CMK (cell line): Measurements from ENCODE around the gene ELAPOR2.
"Not testable (repeated sequence)": the region's sequence is repeated elsewhere in the genome, so short reads cannot be mapped to it uniquely, and the experiment has no call there.

Source experiments
- DNase-seq: peaks from one replicate; pipeline ENCODE4 v3.0.0-alpha.2; 2010; ENCODE audit warnings: low read depth

ELAPOR2 gene, protein sequence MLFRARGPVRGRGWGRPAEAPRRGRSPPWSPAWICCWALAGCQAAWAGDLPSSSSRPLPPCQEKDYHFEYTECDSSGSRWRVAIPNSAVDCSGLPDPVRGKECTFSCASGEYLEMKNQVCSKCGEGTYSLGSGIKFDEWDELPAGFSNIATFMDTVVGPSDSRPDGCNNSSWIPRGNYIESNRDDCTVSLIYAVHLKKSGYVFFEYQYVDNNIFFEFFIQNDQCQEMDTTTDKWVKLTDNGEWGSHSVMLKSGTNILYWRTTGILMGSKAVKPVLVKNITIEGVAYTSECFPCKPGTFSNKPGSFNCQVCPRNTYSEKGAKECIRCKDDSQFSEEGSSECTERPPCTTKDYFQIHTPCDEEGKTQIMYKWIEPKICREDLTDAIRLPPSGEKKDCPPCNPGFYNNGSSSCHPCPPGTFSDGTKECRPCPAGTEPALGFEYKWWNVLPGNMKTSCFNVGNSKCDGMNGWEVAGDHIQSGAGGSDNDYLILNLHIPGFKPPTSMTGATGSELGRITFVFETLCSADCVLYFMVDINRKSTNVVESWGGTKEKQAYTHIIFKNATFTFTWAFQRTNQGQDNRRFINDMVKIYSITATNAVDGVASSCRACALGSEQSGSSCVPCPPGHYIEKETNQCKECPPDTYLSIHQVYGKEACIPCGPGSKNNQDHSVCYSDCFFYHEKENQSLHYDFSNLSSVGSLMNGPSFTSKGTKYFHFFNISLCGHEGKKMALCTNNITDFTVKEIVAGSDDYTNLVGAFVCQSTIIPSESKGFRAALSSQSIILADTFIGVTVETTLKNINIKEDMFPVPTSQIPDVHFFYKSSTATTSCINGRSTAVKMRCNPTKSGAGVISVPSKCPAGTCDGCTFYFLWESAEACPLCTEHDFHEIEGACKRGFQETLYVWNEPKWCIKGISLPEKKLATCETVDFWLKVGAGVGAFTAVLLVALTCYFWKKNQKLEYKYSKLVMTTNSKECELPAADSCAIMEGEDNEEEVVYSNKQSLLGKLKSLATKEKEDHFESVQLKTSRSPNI

DNA sequence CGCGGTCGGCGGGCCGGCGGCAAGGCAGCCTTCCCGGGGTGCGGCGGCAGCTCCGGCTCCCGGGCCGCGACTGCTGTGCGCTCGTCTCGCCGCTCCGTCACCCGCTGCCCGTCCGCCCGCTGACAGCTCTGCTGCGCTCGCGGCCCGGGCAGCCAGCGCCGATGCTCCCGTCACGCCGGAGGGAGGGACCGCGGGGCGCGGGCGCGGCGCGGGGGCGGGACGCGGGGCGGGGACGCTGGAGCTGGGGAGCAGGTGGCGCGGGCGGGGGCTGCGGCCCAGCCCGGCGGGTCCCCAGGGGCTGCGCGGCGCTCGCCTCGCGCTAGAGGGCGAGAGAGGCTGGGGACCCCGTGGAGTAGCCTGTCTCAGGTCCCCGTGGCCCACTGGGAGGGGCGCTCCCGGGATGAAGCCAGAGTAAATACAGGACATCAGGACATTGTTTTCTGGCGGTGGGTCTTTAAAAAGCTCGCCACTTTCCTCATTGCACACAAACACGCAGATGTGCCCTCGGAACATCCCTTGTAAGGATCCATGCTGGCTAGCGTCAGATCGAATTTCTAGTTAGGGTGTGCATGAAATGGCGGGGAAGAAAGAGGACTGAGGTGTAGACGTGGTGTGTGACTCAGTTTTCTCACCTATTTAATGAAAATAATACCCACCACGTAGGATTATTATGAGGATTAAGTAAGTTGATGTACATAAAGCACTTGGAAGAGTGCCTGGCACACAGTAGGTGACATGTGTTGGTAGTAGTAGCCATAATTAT, at the start of gene ELAPOR2:
TSS of gene ELAPOR2 (minus strand) at position 130 of the 763 bp plus-strand sequence. CDS start 141 bp downstream, outside the sequence.
- DNase-seq = peak; percentile 27

DNA sequence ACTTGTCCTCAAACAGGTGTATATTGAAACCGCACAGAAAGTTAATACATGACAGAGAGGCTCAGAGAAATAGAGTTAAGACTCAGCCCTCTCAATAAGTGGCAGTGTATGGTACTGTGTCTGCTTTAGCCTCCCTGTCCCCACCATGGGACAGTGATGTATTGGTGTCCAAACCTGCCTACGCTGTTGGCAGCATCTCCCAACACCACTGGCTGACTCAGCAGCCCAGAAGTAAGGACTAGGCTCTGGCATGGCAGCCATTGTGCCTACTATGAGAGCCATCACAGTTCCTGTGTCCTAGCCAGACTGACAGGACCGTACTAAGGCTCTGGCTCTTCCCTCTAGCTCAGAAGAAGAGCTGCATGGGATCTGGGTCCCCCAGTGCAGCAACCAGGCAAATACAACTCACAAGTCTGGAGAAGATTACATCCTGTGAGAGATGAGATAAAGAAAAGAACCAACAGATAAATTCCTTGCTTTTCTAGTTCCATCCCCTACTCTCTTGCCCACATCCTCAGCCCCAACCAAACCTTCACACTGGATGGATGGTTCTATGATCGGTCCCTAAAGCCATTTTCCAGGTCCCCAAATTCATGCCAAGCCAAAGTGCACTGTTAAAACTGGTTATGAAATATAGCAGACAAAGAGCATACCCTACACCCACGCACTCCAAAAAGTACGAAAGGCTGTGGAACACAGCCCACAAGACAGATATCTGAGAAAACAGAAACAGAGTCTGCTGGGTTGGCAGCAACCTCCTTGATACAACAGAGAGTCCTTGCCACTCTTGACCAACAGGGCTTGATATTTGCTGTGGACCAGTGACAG, 48.7 kb upstream of the ELAPOR2 start:
- DNase-seq = no peak

DNA sequence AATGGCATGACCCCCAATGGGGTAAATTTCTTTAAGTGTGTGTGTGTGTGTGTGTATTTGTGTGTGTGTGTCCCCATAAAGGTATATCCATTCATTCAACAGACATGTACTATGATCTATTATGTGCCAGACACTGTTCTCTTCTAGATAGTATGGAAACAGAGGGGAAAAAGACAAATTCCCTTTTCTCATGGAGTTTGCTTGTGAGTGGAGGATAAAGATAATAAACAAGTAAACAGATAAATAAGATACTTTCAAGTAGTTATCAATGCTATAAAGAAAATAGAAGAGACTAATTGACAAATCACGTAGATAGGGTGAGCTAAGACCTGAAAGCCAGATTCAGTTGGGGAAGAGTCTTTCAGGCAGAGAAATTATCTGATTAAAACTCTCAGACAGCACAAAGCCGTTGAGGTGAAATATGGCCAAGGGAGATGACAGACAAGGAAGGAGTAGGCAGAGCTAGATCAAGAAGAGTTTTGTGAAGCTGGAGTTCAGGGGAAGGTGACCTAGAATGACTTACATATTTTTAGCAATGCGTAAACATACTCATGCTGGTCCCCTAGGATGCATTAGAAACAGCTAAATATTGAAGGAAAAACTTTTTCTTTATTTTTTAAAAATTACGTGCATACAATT, 47.6 kb upstream of the ELAPOR2 start:
- no peak for DNase-seq

DNA sequence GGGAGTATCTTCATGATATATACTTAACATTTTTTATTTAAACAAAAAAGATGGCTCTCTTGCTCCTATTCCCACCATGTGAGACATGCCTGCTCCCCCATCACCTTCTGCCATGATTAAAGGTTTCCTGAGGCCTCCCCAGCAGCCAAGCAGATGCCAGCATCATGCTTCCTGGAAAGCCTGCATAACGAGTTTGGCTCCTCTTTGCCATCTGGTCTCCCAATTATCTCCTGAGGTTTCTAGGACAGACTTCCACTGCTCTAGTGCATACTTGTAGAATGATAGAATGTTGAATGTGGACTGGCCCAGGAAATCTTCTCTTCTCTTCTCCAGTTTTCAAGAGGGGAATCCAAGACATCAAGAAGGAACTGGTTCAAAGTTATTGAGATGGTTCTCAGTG, 45.9 kb upstream of the ELAPOR2 start:
- DNase-seq = no peak

DNA sequence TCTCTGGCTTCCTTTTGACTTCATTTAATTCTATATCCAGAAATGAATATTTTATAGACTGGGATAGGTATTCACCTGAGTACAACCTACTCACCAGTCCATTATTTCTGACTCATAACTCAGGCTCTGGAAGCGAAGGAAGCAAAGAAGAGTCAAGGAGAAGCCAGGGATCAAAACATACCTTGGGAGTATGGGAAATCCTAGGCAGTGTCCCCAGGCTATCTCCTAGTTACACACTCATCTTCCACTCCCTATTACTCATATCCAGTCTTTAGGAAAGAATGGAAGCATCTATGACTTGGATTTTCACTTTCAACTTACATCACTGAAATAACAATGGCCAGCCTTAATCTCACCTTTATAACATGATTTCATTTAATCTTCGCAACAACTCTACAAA, 40.9 kb upstream of the ELAPOR2 start:
- DNase-seq = no peak

DNA sequence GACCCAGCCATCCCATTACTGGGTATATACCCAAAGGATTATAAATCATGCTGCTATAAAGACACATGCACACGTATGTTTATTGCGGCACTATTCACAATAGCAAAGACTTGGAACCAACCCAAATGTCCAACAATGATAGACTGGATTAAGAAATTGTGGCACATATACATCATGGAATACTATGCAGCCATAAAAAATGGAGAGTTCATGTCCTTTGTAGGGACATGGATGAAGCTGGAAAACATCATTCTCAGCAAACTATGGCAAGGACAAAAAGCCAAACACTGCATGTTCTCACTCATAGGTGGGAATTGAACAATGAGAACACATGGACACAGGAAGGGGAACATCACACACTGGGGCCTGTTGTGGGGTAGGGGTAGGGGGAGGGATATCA, 37.9 kb upstream of the ELAPOR2 start:
- DNase-seq = not testable (repeated sequence)

DNA sequence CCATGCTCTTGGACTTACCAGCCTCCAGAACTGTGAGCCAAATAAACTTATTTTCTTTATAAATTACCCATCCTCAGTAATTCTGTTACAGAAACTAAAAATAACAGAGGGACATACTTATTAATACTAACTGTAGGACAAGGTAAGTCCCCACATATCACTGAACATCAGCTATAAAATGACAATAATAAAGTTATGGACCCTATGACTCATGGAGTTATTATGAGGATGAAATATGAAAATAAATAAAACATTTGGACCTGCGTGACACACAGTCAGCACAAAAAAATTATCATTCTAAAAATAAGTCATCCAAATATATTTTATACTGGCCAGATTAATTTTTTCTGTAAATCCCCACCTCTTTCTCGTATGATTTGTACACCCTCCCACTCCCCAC, 34.9 kb upstream of the ELAPOR2 start:
- DNase-seq = no peak

DNA sequence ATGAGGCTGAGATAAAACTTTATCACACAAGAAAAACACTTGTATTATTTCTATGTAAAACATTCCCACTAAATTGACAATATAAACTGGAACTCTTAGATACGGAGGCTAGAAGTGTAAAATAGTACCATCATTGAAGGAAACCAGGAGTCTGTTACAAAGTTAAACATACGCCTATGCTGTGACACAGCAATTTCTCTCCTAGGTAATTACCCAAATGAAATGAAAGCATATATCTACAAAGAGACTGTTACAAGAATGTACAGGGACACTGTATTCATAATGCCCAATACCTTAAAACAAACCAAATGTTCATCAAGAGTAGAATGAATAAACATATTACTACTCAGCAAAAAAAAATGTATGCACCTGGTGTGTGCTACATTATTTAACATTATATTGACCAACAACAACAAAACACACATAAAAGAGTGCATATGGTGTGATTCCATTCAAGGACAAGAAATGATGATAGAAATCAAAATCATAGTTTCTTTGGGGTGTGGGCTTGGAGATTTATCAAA, 33.2 kb upstream of the ELAPOR2 start:
- DNase-seq = no peak

DNA sequence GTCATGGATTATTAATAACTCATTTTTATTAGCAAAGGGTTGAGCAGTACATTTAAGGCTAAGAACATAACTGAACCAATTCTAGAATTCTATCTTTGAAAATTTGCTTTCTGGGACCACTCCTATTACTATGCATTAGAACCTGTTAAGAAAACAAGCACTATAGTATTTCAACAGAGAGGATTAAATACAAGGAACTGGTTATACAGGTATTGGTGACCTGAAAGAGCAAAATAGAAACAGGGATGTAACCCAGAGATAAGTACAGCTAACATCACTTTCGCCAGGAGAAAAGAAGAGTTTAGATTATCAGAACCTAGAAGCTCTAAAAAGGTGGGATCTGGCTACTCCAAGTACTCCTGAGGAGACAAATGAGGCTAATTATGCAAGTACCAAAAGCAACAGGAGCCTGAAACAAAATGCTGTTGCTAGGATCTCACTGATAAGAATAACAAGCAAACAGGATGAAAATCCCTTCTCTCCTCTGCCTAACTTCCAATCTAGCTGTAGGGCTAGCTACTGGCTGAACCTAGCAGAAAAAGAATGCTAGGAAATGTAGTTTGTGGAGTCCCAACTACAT, 32.1 kb upstream of the ELAPOR2 start:
- no peak for DNase-seq

DNA sequence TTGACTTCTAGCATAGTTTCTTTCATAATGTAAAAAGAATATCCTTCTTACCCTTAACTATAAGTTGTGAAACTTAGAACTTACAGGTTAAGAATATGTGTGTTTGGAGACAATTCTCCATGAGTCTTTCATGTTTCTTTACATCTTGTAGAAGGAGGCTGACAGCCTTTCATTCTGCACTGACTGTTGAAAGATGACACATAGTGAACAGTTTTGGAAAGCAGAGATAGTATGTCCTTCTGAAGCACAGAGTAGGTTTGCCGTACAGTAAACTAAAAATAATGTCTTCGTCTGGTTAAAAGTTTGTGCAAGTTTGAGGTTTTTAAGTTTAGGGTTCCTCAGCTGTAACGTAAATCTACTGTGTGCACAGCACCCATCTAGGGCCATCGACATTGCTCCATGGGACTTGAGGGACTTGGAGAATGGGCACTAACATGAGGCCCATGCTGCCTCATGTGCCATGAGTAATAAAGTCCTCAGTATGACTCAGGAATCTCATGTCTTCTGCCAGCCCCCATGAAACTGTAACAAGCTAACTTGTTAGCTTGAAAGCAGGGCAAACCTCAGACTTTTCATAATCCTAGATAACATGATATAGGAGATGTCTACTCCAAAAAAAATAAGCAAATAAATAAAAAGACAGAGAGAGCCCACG, 24.5 kb upstream of the ELAPOR2 start:
- DNase-seq = no peak

DNA sequence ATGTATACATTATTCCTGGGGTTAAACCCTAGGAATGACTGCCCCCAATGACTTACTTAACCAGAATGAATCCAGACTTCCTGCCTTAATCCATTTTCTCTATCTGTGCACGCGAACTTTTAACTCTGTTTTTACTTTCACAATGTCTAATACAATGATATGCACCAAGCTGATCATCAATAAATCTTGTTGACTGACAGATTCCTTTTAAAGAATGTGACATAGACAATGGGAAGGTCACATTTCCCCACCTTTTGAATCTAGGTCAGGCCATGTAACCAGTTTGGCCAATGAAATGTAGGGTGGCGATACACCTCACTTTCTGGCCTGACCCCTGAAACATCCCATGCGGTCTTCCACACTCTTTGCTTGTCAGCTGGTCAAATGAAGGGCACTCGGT, 23.2 kb upstream of the ELAPOR2 start:
- no peak for DNase-seq

DNA sequence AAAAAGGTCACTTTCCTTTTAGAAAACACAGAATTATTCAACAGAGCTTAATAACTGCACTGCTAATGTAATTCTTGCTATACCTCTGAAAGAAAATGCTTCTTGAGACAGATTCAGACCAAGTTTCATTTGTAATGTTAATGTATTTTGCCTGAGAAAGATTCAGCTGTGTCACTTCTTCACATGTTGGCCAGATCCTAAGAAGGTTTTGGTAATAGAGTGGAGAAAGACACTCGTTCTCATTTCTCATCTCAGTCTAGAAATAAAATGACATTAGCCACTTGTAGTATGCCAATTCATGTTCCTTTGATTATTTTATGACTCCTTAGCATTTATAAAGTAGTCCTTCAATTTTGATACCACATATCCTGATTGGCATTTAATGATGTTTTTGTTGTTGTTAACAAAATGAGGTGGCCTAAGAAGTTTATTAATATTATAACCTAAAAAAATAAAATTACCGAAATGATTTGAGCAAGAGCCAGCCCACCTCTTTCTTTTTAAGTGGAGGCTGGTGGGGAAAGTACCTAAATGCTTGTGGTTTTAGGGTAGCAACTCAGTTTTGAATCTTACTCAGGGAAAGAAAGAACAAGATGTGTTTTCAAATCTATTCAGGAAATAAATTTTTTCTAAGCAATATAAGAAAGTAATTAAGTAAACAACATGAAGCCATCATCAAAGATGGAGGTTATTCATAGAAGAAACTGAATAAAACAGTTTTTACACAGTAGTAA, 16.4 kb upstream of the ELAPOR2 start:
- DNase-seq = no peak

DNA sequence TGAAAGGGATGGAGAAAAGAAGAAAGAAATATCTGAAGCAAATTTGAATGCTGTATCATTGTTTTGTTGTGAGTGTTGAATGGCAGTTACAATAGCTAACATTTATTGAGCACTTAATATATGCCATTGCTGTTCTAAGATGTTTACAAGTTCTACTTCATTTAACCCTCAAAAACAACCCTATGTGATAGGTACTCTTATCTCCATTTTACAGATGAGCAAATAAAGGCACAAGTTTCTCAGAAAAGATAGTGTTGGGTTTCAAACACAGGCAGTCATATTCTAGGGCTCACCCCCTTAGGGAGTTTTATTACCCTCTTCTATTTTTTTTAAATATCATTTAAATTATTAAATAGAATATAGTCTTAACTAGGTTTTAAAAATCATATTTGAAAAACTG, 8.3 kb upstream of the ELAPOR2 start:
- DNase-seq = no peak

DNA sequence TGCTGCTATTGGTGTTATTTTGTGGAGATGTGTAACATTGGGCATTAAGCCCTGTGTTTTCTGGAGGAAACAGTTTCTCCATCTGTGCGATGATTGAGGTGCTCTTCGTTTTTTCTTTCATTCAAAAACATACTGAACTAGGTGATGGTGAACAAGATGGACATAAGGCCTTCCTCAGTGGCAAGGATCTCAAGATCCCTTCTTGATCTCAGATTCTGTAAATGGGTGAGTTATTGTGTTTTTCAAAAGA, 759 bp upstream of the ELAPOR2 start:
- DNase-seq = no peak

DNA sequence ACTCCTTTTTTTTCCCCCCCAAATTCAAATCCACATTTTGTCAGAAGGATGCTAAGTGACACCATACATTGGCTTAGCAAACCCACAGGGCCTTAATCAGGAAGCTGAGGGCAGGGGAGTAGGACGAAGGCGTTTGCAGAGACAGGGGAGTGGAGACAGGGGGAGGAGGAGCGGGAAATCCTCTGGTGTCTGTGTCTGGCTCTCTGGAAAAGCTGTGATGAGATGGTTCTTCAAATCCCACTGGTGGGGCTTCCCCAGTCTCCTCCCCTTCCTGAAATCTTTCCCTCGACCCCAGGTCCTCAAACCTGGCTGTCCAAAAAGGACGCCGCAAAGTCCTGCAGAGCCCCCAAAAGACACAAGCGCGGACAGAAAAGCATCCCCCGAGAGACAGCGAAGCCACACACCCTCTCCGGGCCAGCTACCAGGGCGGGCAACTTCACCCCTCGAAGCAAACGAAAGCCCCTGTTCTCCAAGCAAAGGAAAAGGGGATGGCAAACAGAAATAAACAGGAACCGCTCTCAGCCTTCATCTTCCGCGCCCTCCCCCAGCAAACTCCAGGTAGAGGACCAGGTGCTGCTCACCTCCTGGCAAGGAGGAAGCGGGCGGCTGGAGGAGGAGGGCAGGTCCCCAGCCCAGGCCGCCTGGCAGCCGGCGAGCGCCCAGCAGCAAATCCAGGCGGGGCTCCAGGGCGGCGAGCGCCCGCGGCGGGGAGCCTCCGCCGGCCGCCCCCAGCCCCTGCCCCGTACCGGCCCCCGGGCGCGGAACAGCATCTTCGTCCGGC, 520 bp downstream of the ELAPOR2 start:
- no peak for DNase-seq

DNA sequence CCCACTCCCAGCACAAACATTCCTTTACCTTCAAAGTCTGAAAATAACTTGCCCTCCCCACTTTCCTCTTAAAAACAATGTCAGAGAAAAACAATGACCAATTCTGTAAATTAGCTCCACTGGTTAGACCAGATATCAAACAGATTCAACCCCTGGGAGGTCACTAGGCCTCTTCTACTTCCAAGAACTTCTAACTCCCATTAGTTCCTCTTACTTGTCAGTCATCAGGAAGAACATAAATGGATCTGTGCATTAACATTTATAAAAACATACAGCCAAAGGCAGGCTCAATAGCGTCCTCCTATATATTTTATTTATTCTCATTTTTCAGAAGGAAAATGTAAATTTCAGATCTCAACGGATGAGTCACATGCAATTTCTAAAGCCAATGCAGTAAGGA, 2.2 kb downstream of the ELAPOR2 start:
- no peak for DNase-seq

DNA sequence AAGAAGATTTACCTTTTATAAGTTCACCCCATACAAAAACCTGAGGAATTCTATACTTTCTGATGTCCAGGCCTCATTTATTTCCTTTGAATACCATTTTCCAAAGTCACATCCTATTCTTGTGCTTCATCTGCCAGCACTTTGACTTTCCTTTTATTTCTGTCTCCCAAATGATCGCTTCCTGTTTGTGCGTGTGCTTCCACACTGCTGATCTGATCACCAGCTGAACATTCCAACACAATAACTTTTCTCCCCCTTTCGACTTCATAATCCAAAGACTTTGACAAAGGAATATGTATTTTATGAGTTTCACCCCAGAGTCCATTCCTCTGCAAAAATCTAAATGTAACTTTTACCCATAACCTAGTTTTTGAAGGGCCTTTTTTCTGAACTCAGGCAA, 3.1 kb downstream of the ELAPOR2 start:
- no peak for DNase-seq

DNA sequence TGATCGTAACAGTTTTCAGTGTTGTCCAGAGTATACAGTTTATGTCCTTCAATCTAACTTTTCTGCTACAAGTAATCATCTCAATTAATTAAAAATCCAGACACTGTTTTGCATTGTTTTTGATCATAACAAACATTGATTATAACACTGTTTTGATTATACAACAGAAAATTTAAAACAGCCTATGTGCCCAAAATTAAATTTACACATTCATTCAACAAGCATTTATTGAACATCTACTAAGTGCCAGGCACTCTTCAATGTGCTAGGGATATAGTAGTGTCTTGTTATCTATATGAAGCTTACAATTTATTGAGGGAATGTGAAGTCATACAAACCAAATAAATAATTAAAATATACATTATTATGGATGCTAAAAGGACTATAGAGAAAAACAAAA, 10.6 kb downstream of the ELAPOR2 start:
- DNase-seq = no peak
